H9 (cell line): ENCODE data around the gene CABP7. TPM values are rescaled to one million over a fixed set of nuclear protein-coding genes. Genes with fewer than 3 reads are reported as not detected.
A peak's percentile ranks its signal among the peaks of the same experiment; 100 is the strongest.

Experiments
- DNase-seq: peaks from one replicate; pipeline ENCODE4 v3.0.0-alpha.2; 2017
- H2AFZ ChIP-seq: one replicate; pipeline ENCODE4 v1.6.1; 2013; ENCODE audit warnings: mild to moderate bottlenecking, low read length, control low read depth, moderate library complexity
- H2AK5ac ChIP-seq: 2 replicates; pipeline ENCODE4 v1.6.1; 2013; ENCODE audit warnings: low read length, control low read depth, mixed read lengths; ENCODE audit not compliant: insufficient read length
- H2BK120ac ChIP-seq: one replicate; pipeline ENCODE4 v1.6.1; 2013; ENCODE audit warnings: low read depth, mild to moderate bottlenecking, low read length, control low read depth, inconsistent platforms; ENCODE audit not compliant: poor library complexity, severe bottlenecking
- H2BK12ac ChIP-seq: 2 replicates; pipeline ENCODE4 v1.6.1; 2013; ENCODE audit warnings: low read length, control low read depth, mixed read lengths, low read depth; ENCODE audit not compliant: insufficient read length
- H2BK15ac ChIP-seq: 2 replicates; pipeline ENCODE4 v1.6.1; 2013; ENCODE audit warnings: low read depth, low read length, control low read depth
- H2BK20ac ChIP-seq: one replicate; pipeline ENCODE4 v1.6.1; 2013; ENCODE audit warnings: low read depth, mild to moderate bottlenecking, low read length, control low read depth, inconsistent platforms; ENCODE audit not compliant: poor library complexity, severe bottlenecking
- H2BK5ac ChIP-seq: 2 replicates; pipeline ENCODE4 v1.6.1; 2013; ENCODE audit warnings: low read length, control low read depth, mixed read lengths; ENCODE audit not compliant: insufficient read length
- H3K14ac ChIP-seq: 2 replicates; pipeline ENCODE4 v1.6.1; 2013; ENCODE audit warnings: low read length, control low read depth; ENCODE audit not compliant: insufficient read depth
- H3K18ac ChIP-seq: 2 replicates; pipeline ENCODE4 v1.6.1; 2013; ENCODE audit warnings: low read depth, mild to moderate bottlenecking, mixed read lengths, low read length, control low read depth; ENCODE audit not compliant: insufficient read length
- H3K23ac ChIP-seq: 2 replicates; pipeline ENCODE4 v1.6.1; 2013; ENCODE audit warnings: low read length, control low read depth, mixed read lengths, low read depth; ENCODE audit not compliant: insufficient read length
- H3K23me2 ChIP-seq: 2 replicates; pipeline ENCODE4 v1.6.1; 2013; ENCODE audit warnings: low read depth, mild to moderate bottlenecking, mixed read lengths, low read length, control low read depth; ENCODE audit not compliant: insufficient read length, poor library complexity, severe bottlenecking
- H3K27ac ChIP-seq: 2 replicates; pipeline ENCODE4 v1.5.1; 2013; ENCODE audit warnings: low read length, control low read depth, mixed read lengths, low read depth; ENCODE audit not compliant: insufficient read length
- H3K27me3 ChIP-seq: 2 replicates; pipeline ENCODE4 v1.6.1; 2013; ENCODE audit warnings: low read length, control low read depth, inconsistent platforms; ENCODE audit not compliant: insufficient read depth
- H3K4ac ChIP-seq: 2 replicates; pipeline ENCODE4 v1.6.1; 2013; ENCODE audit warnings: low read depth, mild to moderate bottlenecking, control low read depth, inconsistent platforms, low read length, moderate library complexity
- H3K4me1 ChIP-seq: 2 replicates; pipeline ENCODE4 v1.6.1; 2013; ENCODE audit warnings: low read length, control low read depth, inconsistent platforms; ENCODE audit not compliant: insufficient read depth
- H3K4me2 ChIP-seq: 2 replicates; pipeline ENCODE4 v1.6.1; 2013; ENCODE audit warnings: low read length, control low read depth, mixed read lengths; ENCODE audit not compliant: insufficient read length, insufficient read depth
- H3K56ac ChIP-seq: 2 replicates; pipeline ENCODE4 v1.6.1; 2013; ENCODE audit warnings: low read depth, mild to moderate bottlenecking, mixed read lengths, low read length, control low read depth; ENCODE audit not compliant: insufficient read length
- H3K79me1 ChIP-seq: 2 replicates; pipeline ENCODE4 v1.6.1; 2013; ENCODE audit warnings: low read depth, mild to moderate bottlenecking, moderate library complexity, low read length, control low read depth, inconsistent platforms; ENCODE audit not compliant: insufficient read depth, poor library complexity, severe bottlenecking
- H3K79me2 ChIP-seq: 2 replicates; pipeline ENCODE4 v1.6.1; 2013; ENCODE audit warnings: low read length, control low read depth, inconsistent platforms; ENCODE audit not compliant: insufficient read depth
- H3K9ac ChIP-seq: 2 replicates; pipeline ENCODE4 v1.6.1; 2013; ENCODE audit warnings: low read length, control low read depth, mixed read lengths; ENCODE audit not compliant: insufficient read length; ENCODE audit errors: extremely low read depth
- H3K9me3 ChIP-seq: one replicate; pipeline ENCODE4 v1.6.1; 2013; ENCODE audit warnings: low read depth, low read length, inconsistent platforms; ENCODE audit not compliant: control insufficient read depth
- H3T11ph ChIP-seq: one replicate; pipeline ENCODE4 v1.6.1; 2013; ENCODE audit warnings: mild to moderate bottlenecking, low read length, control low read depth, inconsistent platforms
- H4K20me1 ChIP-seq: one replicate; pipeline ENCODE4 v1.6.1; 2013; ENCODE audit not compliant: control insufficient read depth, insufficient read length, insufficient read depth
- H4K5ac ChIP-seq: 2 replicates; pipeline ENCODE4 v1.6.1; 2013; ENCODE audit warnings: low read depth, mild to moderate bottlenecking, mixed read lengths, low read length, control low read depth; ENCODE audit not compliant: insufficient read length
- H4K8ac ChIP-seq: replicated peaks from 2 replicates; pipeline ENCODE4 v1.6.1; 2013; ENCODE audit warnings: low read length, control low read depth, mixed read lengths, low read depth; ENCODE audit not compliant: insufficient read length
- H4K91ac ChIP-seq: 2 replicates; pipeline ENCODE4 v1.6.1; 2013; ENCODE audit warnings: low read depth, mild to moderate bottlenecking, moderate library complexity, mixed read lengths, low read length, control low read depth; ENCODE audit not compliant: insufficient read length
- H3K27ac Mint-ChIP-seq, 3 experiments: 2 replicates in 2 of 3; 3 replicates in 1 of 3; pipeline ENCODE4 v1.8.0; 2020 to 2021; ENCODE audit warnings: mixed read lengths in 3 of 3, mild to moderate bottlenecking in 1 of 3, moderate library complexity in 1 of 3
- H3K27me3 Mint-ChIP-seq: 2 replicates; pipeline ENCODE4 v1.8.0; 2021; ENCODE audit warnings: low read depth, mild to moderate bottlenecking, moderate library complexity, mixed read lengths
- H3K36me3 Mint-ChIP-seq, 3 experiments: 2 replicates in 2 of 3; 3 replicates in 1 of 3; pipeline ENCODE4 v1.8.0; 2020 to 2021; ENCODE audit warnings: low read depth in 3 of 3, mixed read lengths in 3 of 3; ENCODE audit not compliant: insufficient read depth in 1 of 3
- H3K4me1 Mint-ChIP-seq, 2 experiments: 2 replicates each; pipeline ENCODE4 v1.8.0; 2020; ENCODE audit warnings: mixed read lengths in 2 of 2
- H3K4me3 Mint-ChIP-seq, 2 experiments: 2 replicates in 1 of 2; 3 replicates in 1 of 2; pipeline ENCODE4 v1.8.0; 2020 to 2021; ENCODE audit warnings: mild to moderate bottlenecking in 2 of 2, mixed read lengths in 2 of 2, moderate library complexity in 1 of 2
- H3K9me3 Mint-ChIP-seq, 2 experiments: 2 replicates in 1 of 2; 3 replicates in 1 of 2; pipeline ENCODE4 v1.8.0; 2020; ENCODE audit warnings: mild to moderate bottlenecking in 2 of 2, mixed read lengths in 2 of 2, moderate library complexity in 1 of 2
- CTCF ChIP-seq: fragments of 200-600 bp; sonication (generic); conservative IDR thresholded peaks from 3 replicates; pipeline ENCODE4 v1.8.0; 2021; ENCODE audit warnings: antibody characterized with exemption, mild to moderate bottlenecking
- WGBS: extraction: QIAGEN DNeasy Blood & Tissue Kit; methylation state at CpG from one replicate; pipeline ENCODE4 v1.1.7; 2013; ENCODE audit warnings: missing lambda C conversion rate, low lambda C conversion rate, mixed read lengths; ENCODE audit not compliant: insufficient read length; ENCODE audit errors: extremely low coverage; 5-methylcytosine and 5-hydroxymethylcytosine counted together
- total RNA-seq: library from RNA; stranded (reverse); gene quantifications from 2 replicates; pipeline ENCODE4 v1.2.1, GENCODE V29; 2021

CABP7 gene
- total RNA-seq, 1 experiment from 2014 or later = 0.83 TPM

- H3T11ph ChIP-seq = no peak overlapping the region
- H3K27ac ChIP-seq = no peak overlapping the region
- H4K91ac ChIP-seq = no peak overlapping the region
- H2BK15ac ChIP-seq = no peak overlapping the region
- no peaks in the 10 kb centered on the region for H3K9me3 ChIP-seq
- H2BK20ac ChIP-seq = no peak overlapping the region
- no peaks in the 10 kb centered on the region; the same call in 1 of the 2 replicates for H3K27me3 Mint-ChIP-seq
- H2AK5ac ChIP-seq = no peak overlapping the region
- no peak overlapping the region for H4K5ac ChIP-seq
- no peak for TF ChIP-seq CTCF
- no peak overlapping the region for H2AFZ ChIP-seq
- no peak overlapping the region for H3K4me3 Mint-ChIP-seq
- no peaks in the 10 kb centered on the region for H4K20me1 ChIP-seq
- no peak overlapping the region for H2BK120ac ChIP-seq
- no peak overlapping the region for H3K23ac ChIP-seq
- peak overlapping the region in 2 of 3 experiments; percentile 61 to 85; a peak in 3 of 7 replicates for H3K27ac Mint-ChIP-seq
- H3K56ac ChIP-seq = no peak overlapping the region
- no peak overlapping the region for H3K14ac ChIP-seq
- H3K4me1 Mint-ChIP-seq = peaks cover 2 to 15% of the 10 kb centered on the region in 2 experiments
- H2BK12ac ChIP-seq = no peak overlapping the region
- H3K36me3 Mint-ChIP-seq = peaks cover 0 to 1% (median 0%) of the 10 kb centered on the region in 3 experiments; a peak in 5 of 7 replicates
- H3K27me3 ChIP-seq = no peaks in the 10 kb centered on the region
- no peak for DNase-seq
- no peaks in the 10 kb centered on the region for H3K9me3 Mint-ChIP-seq
- H3K79me2 ChIP-seq = no peaks in the 10 kb centered on the region
- H4K8ac ChIP-seq = no peak overlapping the region
- no peak overlapping the region for H3K4me2 ChIP-seq
- no CpG with 5 or more reads among the region's 11 CpGs for WGBS
- no peaks in the 10 kb centered on the region for H3K79me1 ChIP-seq
- H3K4me1 ChIP-seq = no peaks in the 10 kb centered on the region
- no peak overlapping the region for H3K4ac ChIP-seq
- no peak overlapping the region for H3K18ac ChIP-seq
- no peaks in the 10 kb centered on the region for H3K23me2 ChIP-seq
- H3K9ac ChIP-seq = no peak overlapping the region
- no peak overlapping the region for H2BK5ac ChIP-seq
Measured at GRCh38 chr22:29750559-29751538, 31.0 kb downstream of the CABP7 start.
